WTC11 (cell line): ENCODE measurements around the gene CELA2A.

Experiments
- CTCF ChIP-seq: fragments of 200-600 bp; IDR thresholded peaks from 2 replicates; pipeline ENCODE4 v1.8.0; 2022; ENCODE audit warnings: antibody characterized with exemption
- FOXJ3 ChIP-seq: sonication (generic); formaldehyde crosslinking; IDR thresholded peaks from 2 replicates; pipeline ENCODE4 v1.9.0; 2021; ENCODE audit warnings: missing genetic modification reagents, mild to moderate bottlenecking, borderline replicate concordance
- JAZF1 ChIP-seq: fragments of 250-450 bp; sonication (Bioruptor Pico); IDR thresholded peaks from 2 replicates; pipeline ENCODE4 v1.9.0; 2021; ENCODE audit warnings: moderate library complexity, mild to moderate bottlenecking, inconsistent platforms
- NFYB ChIP-seq: sonication (generic); formaldehyde crosslinking; conservative IDR thresholded peaks from 2 replicates; pipeline ENCODE4 v1.8.0; 2022; ENCODE audit warnings: low read depth, missing genetic modification reagents
- NR3C1 ChIP-seq: sonication (generic); formaldehyde crosslinking; conservative IDR thresholded peaks from 2 replicates; pipeline ENCODE4 v1.8.1; 2023; ENCODE audit warnings: low read depth, mild to moderate bottlenecking, missing genetic modification reagents
- PRDM15 ChIP-seq: sonication (generic); formaldehyde crosslinking; IDR thresholded peaks from 2 replicates; pipeline ENCODE4 v1.8.0; 2022; ENCODE audit warnings: missing genetic modification reagents
- PRRX2 ChIP-seq: fragments of 250-450 bp; sonication (Bioruptor Pico); IDR thresholded peaks from 2 replicates; pipeline ENCODE4 v1.8.0; 2021; ENCODE audit warnings: mild to moderate bottlenecking
- TEAD1 ChIP-seq: sonication (generic); formaldehyde crosslinking; IDR thresholded peaks from 2 replicates; pipeline ENCODE4 v1.8.0; 2022; ENCODE audit warnings: mild to moderate bottlenecking, missing genetic modification reagents
- ZNF416 ChIP-seq: fragments of 250-450 bp; sonication (Bioruptor Pico); IDR thresholded peaks from 2 replicates; pipeline ENCODE4 v1.9.0; 2021; ENCODE audit warnings: mild to moderate bottlenecking, inconsistent platforms
- TF ChIP-seq, protein P1 (sequence below): sonication (generic); formaldehyde crosslinking; IDR thresholded peaks from 2 replicates; pipeline ENCODE4 v1.8.0; 2022; ENCODE audit warnings: mild to moderate bottlenecking, missing genetic modification reagents
- TF ChIP-seq, protein P2 (sequence below): sonication (generic); formaldehyde crosslinking; IDR thresholded peaks from 2 replicates; pipeline ENCODE4 v1.8.0; 2023; ENCODE audit warnings: missing genetic modification reagents, mild to moderate bottlenecking, borderline replicate concordance
- TF ChIP-seq, protein P3 (sequence below): sonication (generic); formaldehyde crosslinking; IDR thresholded peaks from 2 replicates; pipeline ENCODE4 v1.8.1; 2023; ENCODE audit warnings: mild to moderate bottlenecking, missing genetic modification reagents

GRCh38 chr1:15445390-15446122, 11.0 kb upstream of the CELA2A start:
- TF ChIP-seq CTCF = no peak
- TF ChIP-seq, protein P1, sequence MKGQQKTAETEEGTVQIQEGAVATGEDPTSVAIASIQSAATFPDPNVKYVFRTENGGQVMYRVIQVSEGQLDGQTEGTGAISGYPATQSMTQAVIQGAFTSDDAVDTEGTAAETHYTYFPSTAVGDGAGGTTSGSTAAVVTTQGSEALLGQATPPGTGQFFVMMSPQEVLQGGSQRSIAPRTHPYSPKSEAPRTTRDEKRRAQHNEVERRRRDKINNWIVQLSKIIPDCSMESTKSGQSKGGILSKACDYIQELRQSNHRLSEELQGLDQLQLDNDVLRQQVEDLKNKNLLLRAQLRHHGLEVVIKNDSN (CRISPR knock-in tag) = no peak
- TF ChIP-seq NFYB (CRISPR knock-in tag) = no peak
- no peak for TF ChIP-seq PRRX2 (CRISPR knock-in tag)
- TF ChIP-seq NR3C1 = no peak
- TF ChIP-seq, protein P2, sequence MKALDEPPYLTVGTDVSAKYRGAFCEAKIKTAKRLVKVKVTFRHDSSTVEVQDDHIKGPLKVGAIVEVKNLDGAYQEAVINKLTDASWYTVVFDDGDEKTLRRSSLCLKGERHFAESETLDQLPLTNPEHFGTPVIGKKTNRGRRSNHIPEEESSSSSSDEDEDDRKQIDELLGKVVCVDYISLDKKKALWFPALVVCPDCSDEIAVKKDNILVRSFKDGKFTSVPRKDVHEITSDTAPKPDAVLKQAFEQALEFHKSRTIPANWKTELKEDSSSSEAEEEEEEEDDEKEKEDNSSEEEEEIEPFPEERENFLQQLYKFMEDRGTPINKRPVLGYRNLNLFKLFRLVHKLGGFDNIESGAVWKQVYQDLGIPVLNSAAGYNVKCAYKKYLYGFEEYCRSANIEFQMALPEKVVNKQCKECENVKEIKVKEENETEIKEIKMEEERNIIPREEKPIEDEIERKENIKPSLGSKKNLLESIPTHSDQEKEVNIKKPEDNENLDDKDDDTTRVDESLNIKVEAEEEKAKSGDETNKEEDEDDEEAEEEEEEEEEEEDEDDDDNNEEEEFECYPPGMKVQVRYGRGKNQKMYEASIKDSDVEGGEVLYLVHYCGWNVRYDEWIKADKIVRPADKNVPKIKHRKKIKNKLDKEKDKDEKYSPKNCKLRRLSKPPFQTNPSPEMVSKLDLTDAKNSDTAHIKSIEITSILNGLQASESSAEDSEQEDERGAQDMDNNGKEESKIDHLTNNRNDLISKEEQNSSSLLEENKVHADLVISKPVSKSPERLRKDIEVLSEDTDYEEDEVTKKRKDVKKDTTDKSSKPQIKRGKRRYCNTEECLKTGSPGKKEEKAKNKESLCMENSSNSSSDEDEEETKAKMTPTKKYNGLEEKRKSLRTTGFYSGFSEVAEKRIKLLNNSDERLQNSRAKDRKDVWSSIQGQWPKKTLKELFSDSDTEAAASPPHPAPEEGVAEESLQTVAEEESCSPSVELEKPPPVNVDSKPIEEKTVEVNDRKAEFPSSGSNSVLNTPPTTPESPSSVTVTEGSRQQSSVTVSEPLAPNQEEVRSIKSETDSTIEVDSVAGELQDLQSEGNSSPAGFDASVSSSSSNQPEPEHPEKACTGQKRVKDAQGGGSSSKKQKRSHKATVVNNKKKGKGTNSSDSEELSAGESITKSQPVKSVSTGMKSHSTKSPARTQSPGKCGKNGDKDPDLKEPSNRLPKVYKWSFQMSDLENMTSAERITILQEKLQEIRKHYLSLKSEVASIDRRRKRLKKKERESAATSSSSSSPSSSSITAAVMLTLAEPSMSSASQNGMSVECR (CRISPR knock-in tag) = no peak
- TF ChIP-seq, protein P3, sequence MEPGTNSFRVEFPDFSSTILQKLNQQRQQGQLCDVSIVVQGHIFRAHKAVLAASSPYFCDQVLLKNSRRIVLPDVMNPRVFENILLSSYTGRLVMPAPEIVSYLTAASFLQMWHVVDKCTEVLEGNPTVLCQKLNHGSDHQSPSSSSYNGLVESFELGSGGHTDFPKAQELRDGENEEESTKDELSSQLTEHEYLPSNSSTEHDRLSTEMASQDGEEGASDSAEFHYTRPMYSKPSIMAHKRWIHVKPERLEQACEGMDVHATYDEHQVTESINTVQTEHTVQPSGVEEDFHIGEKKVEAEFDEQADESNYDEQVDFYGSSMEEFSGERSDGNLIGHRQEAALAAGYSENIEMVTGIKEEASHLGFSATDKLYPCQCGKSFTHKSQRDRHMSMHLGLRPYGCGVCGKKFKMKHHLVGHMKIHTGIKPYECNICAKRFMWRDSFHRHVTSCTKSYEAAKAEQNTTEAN (CRISPR knock-in tag) = no peak
- no peak for TF ChIP-seq ZNF416 (CRISPR knock-in tag)
- no peak for TF ChIP-seq FOXJ3 (CRISPR knock-in tag)
- no peak for TF ChIP-seq TEAD1
- TF ChIP-seq PRDM15 (CRISPR knock-in tag) = no peak
- TF ChIP-seq JAZF1 (CRISPR knock-in tag) = no peak
